ENCODE measurements around the gene UBTF.

Gene UBTF

GRCh38 chr17:44220213-44221083 is 973 bp upstream of the UBTF start (continued):
- TF ChIP-seq ZBTB17 (tag by site-specific recombination; IDR thresholded peaks at IDR 0.05) (peak; percentile 91), ZNF555 (tag by site-specific recombination; conservative IDR thresholded peaks at IDR 0.05) (no peak), ZNF792 (tag by site-specific recombination; IDR thresholded peaks at IDR 0.05) (no peak), PATZ1 (tag by site-specific recombination; IDR thresholded peaks at IDR 0.05) (peak; percentile 91), ZNF561 (tag by site-specific recombination; IDR thresholded peaks at IDR 0.05; ENCODE audit: borderline replicate concordance) (no peak), ZNF398 (tag by site-specific recombination; IDR thresholded peaks at IDR 0.05) (no peak), ZNF292 (tag by site-specific recombination; IDR thresholded peaks at IDR 0.05; ENCODE audit: borderline replicate concordance, low read depth) (no peak), ZNF677 (tag by site-specific recombination; IDR thresholded peaks at IDR 0.05) (no peak), ZNF664 (tag by site-specific recombination; IDR thresholded peaks at IDR 0.05) (no peak), ZNF624 (tag by site-specific recombination; IDR thresholded peaks at IDR 0.05) (no peak), ZNF174 (tag by site-specific recombination; IDR thresholded peaks at IDR 0.05) (no peak), ZNF324 (tag by site-specific recombination; IDR thresholded peaks at IDR 0.05) (no peak), SP2 (tag by site-specific recombination; IDR thresholded peaks at IDR 0.05) (no peak), ZSCAN5A (tag by site-specific recombination; IDR thresholded peaks at IDR 0.05) (no peak), ZNF549 (tag by site-specific recombination; IDR thresholded peaks at IDR 0.05) (no peak), ZNF266 (tag by site-specific recombination; IDR thresholded peaks at IDR 0.05; ENCODE audit: low read depth) (no peak), MZF1 (tag by site-specific recombination; IDR thresholded peaks at IDR 0.05; ENCODE audit: borderline replicate concordance) (0 out of 2 replicates have a peak, but pooled peaks have one; percentile 40), ZNF701 (tag by site-specific recombination; IDR thresholded peaks at IDR 0.05) (no peak), ZNF501 (tag by site-specific recombination; IDR thresholded peaks at IDR 0.05) (no peak), GLIS2 (tag by site-specific recombination; IDR thresholded peaks at IDR 0.05) (peak; percentile 81), ZNF239 (tag by site-specific recombination; IDR thresholded peaks at IDR 0.05) (no peak), ZNF518A (tag by site-specific recombination; conservative IDR thresholded peaks at IDR 0.05; ENCODE audit: low read depth) (no peak), ZNF513 (tag by site-specific recombination; IDR thresholded peaks at IDR 0.05) (no peak), HOXD13 (CRISPR knock-in tag; IDR thresholded peaks at IDR 0.05; ENCODE audit: borderline replicate concordance) (no peak), ZNF133 (tag by site-specific recombination; IDR thresholded peaks at IDR 0.05) (no peak), ZNF571 (tag by site-specific recombination; IDR thresholded peaks at IDR 0.05) (no peak), ZNF76 (tag by site-specific recombination; IDR thresholded peaks at IDR 0.05; ENCODE audit: borderline replicate concordance, low read depth) (peak; percentile 74), BCL11B (tag by site-specific recombination; IDR thresholded peaks at IDR 0.05; ENCODE audit: low read depth) (0 out of 2 replicates have a peak, but pooled peaks have one; percentile 15)

Measured in HEK293 (cell line).